Stimulated activated CD8-positive, alpha-beta memory T cell treated with anti-CD3 and anti-CD28 coated beads, Interleukin-12 subunit alpha, Interleukin-12 subunit beta, amount 100 ng/mL, for 24 hours (primary cell): ENCODE results near the gene UNC5CL.

ENCODE experiments used
- DNase-seq: peaks from one replicate; pipeline ENCODE4 v3.0.0-alpha.2; 2020; ENCODE audit errors: extremely low read depth

Gene UNC5CL, protein sequence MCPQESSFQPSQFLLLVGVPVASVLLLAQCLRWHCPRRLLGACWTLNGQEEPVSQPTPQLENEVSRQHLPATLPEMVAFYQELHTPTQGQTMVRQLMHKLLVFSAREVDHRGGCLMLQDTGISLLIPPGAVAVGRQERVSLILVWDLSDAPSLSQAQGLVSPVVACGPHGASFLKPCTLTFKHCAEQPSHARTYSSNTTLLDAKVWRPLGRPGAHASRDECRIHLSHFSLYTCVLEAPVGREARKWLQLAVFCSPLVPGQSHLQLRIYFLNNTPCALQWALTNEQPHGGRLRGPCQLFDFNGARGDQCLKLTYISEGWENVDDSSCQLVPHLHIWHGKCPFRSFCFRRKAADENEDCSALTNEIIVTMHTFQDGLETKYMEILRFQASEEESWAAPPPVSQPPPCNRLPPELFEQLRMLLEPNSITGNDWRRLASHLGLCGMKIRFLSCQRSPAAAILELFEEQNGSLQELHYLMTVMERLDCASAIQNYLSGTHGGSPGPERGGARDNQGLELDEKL

DNA sequence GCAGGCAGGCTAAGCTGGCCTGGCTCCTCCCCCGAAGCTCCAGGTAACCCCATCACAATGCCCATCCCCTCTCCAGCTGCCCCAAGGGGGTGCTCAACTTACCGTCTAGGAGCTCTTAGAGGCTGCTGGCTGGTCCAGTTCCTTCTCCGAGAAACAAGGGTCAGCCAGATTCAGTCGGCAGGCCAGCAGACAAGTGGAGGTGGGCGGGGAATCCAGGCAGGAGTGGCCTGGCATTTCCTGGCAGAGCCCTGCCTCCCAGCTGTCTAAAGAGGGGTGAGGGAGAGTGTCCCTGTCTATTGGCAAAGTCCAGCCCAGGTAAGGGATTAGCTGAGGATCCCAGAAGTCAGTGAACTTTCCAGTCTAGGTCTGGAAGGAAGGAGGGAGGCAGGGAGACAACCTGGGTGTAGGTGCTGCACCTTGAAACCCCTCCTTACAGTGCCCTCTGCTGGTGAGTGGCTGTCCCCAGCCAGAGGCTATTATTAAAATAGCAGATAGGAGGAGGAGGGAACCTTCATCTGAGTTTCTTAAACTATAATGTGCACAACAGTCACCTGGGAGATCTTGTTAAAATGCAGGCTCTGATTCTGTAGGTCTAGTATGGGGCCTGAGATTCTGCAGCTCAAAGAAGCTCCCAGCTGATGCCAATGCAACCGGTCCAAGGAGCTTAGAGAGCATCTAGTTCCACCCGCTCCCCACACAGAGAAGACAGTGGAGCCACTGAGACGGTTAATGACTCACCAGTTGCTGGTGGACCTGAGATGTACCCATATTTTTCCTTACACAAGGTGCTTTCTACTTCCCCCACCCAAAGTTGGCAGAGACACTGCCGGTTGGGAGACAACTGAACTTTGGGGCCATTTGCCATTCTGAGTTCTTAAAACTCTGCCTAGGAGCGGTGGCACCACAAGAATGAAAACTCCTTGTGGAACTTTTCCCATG lies at the start of gene UNC5CL:
TSS of gene UNC5CL (minus strand) at position 162 of the 939 bp plus-strand sequence. CDS start 4,147 bp downstream, outside the sequence.
- DNase-seq, result no peak

DNA sequence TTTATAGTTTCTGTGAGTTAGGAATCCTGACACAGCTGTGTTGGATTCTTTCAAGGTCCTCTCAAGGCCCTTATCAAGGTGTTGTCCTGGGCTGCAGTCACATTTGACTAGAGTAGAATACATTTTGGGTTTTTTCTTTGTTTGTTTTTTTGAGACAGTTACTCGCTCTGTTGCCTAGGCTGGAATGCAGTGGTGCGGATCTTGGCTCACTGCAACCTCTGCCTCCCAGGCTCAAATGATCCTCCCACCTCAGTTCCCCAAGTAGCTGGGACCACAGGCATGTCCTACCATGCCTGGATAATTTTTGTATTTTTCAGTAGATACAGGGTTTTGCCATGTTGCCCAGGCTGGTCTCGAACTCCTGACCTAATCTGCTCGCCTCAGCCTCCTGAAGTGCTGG lies 49.4 kb upstream of the UNC5CL start:
- DNase-seq, result no peak

DNA sequence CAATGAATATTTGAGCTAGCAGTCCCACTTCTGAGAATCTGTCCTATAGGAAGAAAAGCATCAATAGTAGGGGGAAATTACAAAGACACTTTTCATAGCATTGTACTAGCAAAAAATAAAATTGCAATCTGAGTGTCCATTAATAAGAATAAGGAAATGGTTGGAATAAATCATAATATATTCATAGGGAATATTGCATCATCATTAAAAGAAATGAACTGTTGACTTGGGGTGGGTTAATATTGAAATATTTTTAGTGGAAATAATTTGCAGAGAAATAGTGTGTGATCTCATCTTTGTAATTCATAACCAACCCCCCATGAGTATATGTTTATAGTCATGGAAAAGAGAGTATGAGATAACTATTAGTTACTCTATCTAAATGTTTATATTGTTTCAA lies 46.2 kb upstream of the UNC5CL start:
- DNase-seq, result no peak

DNA sequence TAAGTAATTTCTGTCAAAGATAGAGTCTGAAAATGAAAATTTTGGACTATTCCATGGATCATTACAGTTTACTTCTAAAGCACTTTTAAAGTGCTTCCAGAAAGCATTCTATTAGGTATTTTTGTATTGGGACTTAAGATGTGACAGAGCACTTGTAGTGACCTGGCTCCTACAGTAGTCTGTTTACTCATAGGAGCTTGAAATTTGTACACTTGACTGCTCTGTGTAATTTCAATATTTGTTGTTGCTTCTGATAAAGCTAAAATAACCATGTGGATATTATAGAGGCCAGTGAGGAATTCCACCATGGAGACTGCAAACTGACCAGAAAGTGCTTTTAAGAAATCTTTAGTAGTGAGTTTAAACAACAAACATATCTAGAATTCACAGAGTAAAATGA lies 44.1 kb upstream of the UNC5CL start:
- no peak for DNase-seq

DNA sequence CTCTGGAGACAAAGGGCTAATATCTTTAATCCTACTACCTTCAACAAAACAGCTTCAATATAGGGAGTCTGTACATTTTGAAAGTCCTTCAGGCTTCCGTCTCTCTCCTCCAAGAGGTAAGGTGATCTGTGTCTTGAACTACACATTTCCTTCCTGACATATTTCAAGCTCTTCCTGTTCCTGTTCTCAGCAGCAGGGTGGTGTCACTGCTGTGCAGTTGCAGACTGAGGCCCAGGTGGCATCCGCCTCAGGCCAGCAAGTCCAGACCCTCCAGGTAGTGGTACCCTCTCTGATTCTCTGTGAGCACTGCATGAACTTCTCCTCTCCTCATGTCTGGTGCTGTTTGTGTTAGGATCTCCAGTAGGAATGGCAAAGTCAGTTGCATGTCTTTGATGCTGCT lies 41.6 kb upstream of the UNC5CL start:
- DNase-seq, result no peak

DNA sequence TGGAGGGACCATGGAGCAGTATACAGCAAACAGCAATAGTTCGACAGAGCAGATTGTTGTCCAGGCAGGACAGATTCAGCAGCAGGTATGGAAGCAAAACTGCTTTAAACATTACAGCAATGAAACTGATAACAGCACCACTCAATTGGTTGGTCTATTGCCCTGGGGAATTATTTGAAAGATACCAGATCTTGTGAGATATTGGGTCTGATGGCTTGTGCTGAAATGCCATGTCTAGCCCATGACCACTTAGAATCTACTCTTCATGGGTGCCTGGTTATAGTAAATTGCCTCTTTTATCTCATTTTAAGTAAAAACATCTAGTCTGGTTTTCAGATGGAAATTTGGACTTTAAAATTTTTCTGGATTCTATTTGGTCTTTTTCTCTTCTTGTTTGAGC lies 40.1 kb upstream of the UNC5CL start:
- DNase-seq, result no peak

DNA sequence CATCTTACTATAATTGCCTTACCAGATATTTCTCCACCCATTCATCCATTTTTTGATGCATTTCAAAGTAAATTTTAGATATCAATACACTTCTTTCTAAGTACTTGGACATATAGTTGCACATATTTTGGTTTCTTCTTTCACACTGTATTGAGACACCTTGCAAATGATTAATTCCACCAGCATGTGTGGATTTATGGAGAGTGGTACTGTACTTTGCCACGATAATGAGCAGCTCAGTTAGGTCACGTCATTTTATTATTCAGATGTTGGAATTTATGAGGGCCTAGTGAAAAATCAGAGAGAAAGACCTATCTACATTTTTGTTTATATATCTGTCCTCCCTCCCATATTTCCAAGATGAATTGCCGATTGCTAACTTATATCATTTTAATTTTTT lies 39.1 kb upstream of the UNC5CL start:
- DNase-seq, result no peak

DNA sequence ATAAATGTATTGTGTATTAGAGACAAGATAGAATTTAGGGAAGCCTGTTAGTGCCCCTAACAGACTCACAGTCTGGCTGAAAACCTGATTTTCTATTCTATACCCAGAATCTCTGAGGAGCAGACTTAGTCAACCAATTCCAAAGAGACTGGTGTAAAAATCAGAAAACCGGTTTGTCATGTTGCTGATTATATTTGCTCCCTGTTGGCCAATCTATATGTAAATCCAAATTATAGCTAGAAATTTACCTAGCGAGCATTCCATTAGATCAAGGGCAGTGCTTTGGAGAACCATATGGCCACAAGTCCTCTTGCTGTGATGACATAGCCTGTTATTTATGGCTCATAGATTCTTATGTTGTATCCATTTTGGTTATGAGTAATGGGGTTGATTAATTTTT lies 38.5 kb upstream of the UNC5CL start:
- no peak for DNase-seq

DNA sequence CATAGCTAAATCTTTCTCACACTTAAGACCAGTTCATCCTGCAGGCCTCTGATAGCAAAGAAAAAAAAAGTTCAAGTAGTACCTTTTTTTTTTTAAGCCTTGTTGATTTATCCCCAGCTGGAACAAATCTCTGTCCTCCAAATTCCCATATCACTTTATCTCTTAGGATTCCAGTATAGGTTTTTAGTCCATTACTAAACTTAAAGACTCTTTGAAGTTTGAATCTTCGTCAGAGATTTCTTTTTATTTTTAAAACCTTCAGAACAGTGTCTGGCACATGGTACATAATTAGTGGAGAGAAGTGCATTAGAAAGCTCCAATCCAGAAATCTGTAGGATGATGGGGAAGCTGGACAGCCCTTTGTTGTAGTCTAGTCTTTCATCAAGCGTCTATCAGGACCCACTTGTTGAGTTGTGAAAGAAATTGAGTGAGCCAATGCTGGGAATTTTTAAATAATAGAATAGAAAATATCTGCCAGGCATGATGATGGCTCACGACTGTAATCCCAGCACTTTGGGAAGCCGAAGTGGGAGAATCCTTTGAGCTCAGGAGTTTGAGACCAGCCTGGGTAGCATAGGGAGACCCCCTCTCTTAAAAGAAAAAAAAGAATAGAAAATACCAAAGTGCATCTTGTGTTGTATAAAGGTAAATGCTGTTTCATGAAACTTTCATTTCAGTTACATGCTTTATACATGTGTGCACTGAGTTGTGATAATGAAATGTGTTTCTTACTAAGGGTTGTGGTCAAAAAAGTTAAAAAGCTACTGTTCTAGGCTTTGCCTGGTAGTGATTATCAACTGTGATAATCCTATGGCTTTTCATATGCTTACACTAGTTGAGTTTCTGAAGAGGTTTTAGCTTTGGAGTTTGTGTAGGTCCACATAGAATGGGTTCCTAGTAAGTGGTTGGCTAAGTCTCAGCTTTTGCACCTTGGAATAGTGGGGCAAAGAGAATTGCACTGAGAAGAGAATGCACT lies 36.9 kb upstream of the UNC5CL start:
- DNase-seq, result no peak

DNA sequence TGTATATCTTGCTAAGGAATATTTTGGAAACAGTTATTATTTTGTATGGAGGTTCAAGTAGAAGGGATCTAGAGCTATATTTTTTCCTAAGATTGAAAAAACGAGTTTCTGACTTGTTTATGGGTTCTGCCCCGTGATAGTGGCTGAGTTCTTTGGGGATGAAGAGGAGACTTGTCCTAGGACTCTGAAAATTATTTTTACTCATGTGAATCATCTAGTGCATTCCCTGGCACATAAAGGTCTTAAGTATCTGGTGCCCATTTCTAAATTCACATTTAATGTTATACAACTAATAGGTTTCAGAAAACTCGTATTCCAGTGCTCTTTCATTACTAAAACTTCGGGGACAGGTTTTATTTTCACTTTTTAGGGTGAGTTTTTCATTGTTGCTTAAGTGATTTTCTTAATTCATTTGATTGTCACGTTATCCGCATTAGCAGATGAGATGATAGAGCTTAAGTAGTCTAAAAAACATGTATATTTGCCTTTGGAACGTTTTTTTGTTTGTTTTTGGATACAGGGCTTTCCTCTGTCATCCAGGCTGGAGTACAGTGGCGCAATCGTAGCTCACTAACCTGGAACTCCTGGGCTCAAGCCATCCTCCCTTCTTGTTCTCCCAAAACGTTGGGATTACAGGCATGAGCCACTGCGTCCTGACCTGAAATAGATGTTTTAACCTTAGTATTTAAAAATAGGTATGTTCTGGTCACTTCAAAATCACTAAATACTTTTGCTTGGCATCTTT lies 35.8 kb upstream of the UNC5CL start:
- DNase-seq, result no peak

DNA sequence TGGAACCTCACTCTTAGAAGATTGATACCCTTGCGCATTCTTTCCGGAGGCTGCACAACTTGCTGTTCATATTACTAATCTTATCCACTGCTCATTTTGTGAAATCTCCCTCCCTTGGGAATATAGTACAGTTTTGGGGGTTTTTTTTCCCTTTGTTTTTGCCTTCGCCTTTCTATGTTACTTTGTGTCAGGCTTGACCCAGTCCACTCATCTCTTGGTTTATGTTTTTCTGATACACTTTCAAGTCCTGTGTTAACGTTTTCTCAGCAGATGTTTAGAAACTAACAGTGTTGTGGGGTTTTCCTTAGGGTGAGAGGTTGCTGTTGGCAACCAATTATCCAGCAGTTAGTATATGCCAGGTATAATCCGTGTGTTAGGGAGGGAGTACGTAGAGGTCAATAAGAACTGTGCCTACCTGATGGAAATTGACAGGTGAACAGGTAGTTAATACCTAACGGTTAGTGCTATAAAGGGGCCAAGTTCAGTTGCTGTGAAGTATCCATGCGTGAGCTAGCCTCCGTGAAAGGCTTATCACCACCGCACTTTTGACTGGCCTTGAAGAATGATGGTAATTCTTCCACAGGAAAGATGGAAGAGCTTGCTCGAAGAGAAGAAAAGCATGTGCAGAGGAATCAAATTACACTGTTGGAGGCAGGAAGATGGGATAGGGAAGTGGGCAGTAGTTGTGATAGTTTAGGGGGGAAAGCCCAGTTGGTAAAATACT lies 35.1 kb upstream of the UNC5CL start:
- no peak for DNase-seq

DNA sequence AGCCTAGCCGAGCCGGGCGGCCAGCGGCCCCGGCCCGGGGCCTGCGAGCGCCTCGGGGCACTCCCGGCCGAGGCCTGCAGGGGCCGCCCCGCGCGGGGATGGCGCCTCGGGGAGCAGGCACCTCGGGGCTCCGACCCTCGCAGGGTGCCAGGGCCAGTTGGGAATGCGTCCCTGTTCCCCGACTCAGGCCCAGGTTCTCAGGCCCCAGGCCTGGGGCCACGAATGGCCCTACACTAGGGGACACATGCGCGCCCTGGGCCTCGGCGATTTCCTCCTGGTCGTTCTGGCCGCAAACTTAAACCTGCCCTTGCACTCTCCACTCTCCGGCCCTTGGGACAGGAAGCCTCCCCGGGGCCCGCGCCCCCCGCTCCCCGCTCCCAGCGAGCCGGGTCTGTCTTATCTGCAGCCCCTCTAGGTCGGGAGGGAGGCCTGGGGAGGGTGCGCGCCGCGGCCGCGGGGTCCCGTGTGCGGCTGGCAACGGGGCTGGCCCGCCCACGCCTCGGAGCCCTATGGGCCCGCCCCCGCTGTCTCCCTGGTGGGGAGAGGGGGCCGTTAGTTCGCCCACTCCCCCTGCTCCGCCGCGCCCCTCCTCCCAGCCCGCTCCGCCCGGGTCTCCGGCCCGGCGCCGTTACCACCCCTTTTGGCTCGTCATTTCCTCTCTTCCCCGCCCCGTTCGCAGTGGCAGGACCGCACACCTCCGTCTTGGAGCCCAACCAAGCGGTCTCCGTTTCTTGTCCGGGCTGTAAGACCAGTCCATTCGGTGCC lies 34.4 kb upstream of the UNC5CL start:
- DNase-seq, result peak; percentile 52

DNA sequence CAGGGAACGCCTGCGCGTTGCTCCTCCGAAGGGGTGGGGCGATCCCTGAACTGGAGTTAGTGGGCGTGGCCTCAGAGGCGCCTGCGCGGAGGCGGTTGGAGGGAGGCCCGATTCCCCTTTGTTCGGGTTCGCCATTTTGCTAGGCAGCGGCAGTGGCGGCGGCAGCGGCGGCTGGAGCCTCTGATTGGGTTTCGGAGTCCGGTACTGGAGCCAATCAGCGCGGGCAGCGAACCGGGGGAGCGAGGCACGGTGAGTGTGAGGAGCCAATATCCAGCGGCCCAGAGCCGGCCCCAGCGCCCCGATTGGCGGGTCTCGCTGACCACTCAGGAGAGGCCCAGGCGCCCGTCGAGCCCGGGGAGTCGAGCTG lies 33.8 kb upstream of the UNC5CL start, which contains the start of gene NFYA:
TSS of gene NFYA (plus strand) at position 139 of the 367 bp plus-strand sequence. CDS start 6,116 bp downstream, outside the sequence.
- DNase-seq, result peak; percentile 99

DNA sequence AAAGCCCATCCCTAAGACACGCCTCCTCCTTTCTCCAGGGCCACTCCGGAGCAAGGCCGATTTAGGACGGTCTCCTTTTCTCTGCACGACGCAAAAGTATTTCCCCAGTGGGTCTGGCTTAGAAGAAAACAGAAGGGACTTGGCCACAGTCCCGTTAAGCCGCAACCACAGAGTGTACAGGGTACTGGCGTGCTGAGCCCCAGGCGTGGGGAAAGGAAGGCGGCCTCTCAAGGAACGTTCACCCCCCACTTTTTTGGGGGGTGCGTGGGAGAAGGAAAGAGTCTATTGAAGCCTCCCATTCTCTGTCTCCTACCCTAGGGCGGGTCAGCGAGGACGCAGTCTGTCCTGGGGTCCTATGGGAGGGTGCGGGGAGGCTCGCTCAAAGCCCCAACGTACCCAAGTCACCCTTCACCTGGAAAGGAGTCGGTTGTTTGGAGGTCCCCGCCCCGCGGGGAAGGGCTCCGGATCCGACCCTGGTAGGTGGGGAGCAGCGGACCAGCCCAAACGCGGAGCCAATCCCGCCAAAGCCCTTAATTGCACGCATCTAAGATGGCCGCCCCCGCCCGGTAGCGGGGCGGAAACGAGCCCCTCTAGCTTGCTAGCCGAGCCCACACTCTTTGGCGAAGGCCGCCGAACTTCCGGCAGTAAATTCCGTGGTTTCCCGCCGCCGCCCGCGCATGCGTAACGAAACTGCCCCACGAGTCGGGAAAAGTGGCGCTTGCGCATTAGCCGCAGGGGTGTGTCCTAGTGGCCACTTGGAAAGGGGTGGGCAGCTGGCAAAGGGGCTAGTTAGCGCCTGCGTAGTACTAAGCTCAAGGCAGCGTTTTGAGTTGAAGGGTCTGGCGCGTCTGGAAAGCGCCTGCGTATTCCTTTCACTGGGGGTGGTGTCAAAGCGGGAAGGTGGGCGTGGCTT lies 33.2 kb upstream of the UNC5CL start, which contains the start of gene OARD1:
TSS of gene OARD1 (minus strand) at position 434 of the 913 bp plus-strand sequence. CDS start 722 bp downstream, outside the sequence.
- peak; percentile 100 for DNase-seq

DNA sequence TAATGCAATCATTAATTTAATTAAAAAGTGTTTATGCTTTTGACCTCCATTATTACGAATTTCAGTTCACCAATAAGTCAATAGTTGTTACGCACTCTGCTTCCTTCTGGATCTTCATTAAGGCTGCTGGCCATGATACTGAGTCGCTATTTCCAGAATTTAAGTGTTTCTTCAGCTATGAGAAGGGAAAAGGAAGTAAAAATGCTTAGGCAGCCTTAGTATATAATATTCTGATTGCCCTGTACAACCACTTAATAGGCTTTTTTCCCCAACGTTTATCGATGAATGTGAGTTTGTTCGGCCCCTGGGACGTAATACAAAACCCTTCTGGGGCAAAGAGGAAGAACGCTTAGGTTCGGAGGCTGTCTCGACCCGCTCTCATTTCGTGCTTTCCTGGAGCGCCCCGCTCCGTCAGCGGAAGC lies 32.5 kb upstream of the UNC5CL start:
- no peak for DNase-seq

DNA sequence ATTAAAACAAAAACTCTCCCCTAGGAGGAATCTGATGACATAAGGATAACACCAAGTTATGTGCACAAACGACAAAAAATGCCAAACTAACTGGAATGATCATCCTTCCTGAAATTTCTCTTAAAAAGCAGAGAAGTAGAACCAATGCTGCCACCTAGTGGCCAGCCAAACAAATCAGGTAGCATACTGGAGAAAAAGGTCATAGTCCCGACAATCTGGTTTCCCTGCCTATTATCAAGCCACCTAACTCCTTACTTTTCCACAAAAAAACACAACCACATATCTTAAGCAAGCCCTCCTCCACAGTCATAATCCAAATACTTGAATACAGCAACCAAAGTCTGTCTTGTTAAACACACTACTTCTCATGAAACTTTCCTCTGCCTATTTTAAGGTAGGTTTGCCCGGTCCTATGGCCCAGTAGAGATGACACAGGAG lies 27.9 kb upstream of the UNC5CL start:
- peak; percentile 9 for DNase-seq

DNA sequence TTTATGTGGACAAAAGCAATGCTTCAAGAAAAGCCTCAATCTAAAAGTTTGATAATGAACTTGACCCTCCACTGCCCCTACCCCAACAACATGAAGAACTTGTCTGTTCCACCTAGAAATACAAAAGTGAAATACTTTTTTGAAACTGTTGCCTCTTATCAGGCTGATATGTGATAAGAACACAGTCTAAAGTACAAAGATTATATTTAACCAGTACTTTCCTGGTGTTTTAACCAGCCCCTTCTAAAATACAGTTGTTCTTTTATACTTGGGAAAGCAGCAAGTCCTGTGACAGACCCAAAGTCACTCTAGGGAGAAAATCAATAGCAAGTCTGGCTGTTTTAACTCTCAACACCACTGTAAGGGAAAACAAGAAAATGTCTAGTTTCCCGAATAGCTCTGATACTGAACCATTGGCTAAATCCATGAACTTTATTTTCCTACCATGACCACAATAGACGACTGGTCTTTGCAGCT lies 26.6 kb upstream of the UNC5CL start:
- DNase-seq, result no peak

DNA sequence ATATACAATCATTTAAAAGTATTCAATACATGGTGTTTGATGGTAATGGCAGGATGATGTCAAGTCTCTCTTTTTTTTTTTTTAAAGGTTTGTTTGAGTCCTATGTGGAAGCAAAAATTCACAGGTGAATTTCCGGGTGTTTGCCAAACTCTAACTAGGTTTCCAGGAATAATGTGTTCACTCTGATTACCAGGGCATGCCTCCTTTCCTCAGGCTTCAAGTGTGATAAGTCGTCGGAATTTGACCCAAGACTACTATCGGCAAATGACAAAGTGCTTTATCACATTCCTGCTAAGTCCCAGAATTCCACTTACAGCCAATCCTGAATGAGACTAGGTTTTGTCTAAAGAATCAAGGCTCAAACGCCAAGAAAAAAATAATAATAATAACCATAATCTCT lies 25.8 kb upstream of the UNC5CL start:
- DNase-seq, result no peak
